ENCODE data around the gene TMEM254.
"Not testable (repeated sequence)": the region's sequence is repeated elsewhere in the genome, so short reads cannot be mapped to it uniquely, and the experiment has no call there.

Gene TMEM254

GRCh38 chr10:80133687-80134086 lies 55.2 kb downstream of the TMEM254 start:
- DNase-seq, result not testable (repeated sequence)

DNA sequence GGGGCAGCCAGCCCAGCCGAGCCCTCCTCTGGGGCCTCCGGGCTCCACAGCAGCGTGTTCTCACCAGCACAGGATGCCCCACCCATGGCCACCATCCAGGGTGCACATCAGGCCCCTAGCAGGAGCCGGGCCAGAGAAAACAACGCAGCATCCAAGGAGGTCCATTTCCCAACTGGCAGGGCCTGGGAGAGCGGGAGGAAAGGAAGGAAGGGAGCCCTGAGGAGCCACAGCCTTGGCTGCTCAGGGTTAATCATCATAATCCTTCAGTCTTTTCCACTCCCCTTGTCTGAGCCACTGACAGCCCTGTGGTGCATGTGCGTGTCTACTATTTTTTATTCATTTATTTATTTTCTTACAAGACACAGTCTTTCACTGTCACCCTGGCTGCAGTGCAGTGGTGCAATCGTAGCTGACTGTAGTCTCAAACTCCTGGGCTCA lies 57.7 kb downstream of the TMEM254 start:
- DNase-seq, result no peak

GRCh38 chr10:80137031-80137862 lies 58.8 kb downstream of the TMEM254 start:
- no peak for DNase-seq

- no peak for DNase-seq
Observed at GRCh38 chr10:80137920-80138319, 59.5 kb downstream of the TMEM254 start.

DNA sequence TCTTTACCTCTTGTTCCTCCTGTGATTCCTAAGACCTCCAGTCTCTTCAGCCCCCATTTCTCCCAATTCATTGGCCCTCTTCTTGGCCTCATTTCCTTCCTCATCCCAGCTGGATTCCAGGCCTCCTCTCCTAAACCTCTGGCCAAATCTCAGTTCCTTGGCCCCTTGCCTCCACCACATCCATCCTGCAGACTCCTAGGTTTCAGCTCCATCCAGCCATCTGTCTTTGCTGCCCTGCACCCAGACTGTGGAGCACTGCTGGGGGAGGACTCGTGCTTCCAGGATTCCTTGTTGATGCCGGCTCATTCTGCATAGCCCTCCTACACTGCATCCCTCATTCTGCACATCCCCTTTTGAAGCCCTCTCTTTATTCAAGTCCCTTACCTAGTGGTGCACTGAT lies 60.8 kb downstream of the TMEM254 start:
- DNase-seq, result no peak

- no peak for DNase-seq
Observed at GRCh38 chr10:80140251-80140650, 61.8 kb downstream of the TMEM254 start.

GRCh38 chr10:80141696-80142460 lies 63.4 kb downstream of the TMEM254 start:
- no peak for DNase-seq
